ENCODE results near the gene RAB33A.

Gene RAB33A

GRCh38 chrX:130171446-130172126 is at the start of gene RAB33A:
Gene RAB33A (plus strand): TSS chrX:130171962. CDS start chrX:130172063, 101 bp downstream.
- DNase-seq: peak; percentile 23

DNA sequence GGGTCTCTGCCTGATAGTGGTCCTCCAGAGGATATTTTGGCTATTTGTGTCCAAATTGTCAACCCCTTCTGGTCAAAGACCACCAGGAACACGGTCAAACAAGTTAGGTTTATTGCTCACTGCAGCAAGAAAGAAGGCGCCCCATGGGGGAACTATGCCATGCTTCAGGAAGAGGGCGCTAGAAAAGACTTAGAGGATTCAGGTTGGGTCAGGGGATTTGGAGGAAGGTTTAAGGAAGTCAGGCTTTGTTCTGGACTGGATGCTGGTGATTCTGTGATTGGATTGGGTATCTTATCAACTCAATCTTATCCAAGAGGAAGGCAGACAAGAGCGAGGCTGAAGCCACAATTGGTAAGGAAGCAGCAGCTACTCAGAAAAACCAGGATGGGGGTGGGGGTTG is 47.2 kb upstream of the RAB33A start:
- no peak for DNase-seq

DNA sequence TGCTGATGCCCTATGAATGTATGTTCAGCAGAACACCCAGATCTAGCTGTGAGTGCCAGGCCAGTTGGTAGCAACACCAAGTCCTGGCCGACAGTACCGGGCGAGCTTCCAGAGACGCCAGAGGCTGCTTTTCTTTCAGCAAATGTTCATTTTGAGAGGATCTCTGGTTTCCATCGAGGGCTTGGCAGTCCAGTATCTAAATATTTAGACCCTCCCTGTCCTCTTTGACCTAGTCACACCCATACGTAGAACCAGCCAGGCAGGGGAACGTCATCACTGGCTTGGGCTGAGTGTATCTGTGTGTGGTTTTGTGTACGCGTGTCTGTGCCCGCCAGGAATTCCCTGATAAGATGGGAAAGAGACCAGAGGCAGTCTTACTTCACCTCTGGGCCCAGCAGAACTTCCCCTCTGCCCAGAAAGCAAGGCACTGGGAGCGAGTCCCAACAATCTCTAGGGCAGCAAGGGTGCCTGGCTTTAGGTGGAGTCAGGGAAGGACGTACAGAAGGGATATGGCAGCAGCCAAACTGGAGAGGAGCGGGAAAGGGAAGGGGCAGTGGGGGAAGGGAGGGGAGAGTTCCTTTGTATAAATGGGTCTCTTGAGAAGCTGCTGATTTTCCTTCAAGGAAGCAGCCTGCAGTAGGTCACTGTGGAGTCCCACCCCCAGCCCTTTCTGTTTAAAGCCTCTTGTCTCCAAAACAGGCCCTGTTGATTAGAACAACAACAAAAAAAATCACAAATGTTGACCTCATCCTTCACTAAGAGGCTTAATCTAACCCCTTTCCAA is 46.5 kb upstream of the RAB33A start:
- no peak for DNase-seq

DNA sequence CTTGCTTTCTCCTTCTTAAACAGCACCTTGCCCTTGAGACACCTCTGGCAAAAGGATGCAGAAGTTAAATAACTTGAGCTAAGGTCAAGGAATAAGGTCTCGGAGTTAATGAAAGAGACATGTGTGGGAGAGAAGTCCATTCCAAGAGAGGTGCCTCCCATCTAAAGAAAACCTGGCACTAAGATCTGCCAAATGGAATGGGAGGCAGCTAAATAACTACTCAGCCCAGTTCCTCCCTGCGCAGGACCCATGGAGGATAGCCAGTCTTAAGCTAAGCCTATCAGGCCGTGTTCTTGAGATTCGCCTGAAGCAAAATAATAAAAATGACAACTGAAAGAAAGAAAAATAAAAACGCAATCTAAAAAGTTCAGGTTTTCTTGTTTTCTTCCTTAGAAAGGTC is 40.8 kb upstream of the RAB33A start:
- no peak for DNase-seq

- no peak for DNase-seq
Measured at GRCh38 chrX:130136496-130136895, 35.3 kb upstream of the RAB33A start.

DNA sequence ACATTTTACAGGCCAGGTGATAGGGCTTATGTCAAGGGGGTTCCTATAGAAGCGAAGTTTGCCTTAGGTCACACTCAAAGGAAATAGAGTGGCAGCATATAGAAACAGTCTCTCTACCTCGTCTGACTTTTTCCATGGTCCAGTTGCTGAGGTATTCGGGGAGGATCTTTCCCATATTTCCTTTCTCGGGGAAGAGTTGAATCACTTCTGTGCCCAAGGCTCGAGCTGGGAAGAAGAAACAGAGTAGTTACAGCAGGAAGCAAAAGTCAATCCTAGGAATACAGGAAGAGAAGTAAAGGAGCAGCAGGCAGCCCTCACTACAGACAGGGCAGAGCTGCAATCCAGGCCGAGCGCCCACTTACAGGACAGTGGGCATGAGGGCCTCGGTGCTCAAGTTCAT is 34.8 kb upstream of the RAB33A start:
- no peak for DNase-seq

GRCh38 chrX:130139474-130140201 is 32.1 kb upstream of the RAB33A start:
- DNase-seq: no peak

GRCh38 chrX:130144509-130144908 is 27.3 kb upstream of the RAB33A start:
- DNase-seq: no peak

DNA sequence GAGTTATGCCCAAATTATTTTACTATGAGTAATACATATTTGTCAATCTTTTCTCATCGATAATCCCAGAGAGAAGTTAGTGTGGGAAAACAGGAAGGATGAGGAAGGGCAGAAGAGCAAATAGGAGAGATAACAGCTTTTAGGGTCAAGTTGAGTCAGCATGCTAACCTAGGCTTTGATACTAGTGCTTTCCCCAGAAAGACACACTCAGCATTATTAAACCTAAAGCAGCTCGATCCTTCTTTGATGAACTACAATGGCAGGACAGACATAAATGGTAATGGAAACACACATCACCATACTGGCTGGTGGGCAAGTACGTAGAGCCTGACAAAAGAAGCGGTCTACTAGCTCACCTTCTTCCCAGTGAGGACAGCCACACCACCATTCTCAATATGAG is 26.6 kb upstream of the RAB33A start:
- no peak for DNase-seq

DNA sequence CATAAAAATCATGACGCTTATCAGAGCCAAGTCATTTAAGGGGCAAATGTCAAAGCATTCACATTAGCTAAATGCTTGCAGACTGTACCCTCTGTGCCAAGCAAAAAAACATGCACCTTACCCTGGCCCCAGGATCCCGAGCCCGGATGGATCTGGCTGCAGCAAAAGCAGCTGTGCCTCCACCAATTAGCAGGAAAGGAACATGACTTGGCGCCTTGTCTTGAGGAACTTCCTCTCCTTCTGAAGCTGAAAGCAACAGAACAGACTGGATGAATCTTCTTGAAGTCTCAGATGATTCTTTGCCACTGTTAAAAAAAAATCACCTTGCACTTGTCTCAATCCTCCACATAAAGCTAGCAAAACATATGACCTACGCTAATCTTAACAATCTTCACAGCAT is 24.1 kb upstream of the RAB33A start:
- no peak for DNase-seq

DNA sequence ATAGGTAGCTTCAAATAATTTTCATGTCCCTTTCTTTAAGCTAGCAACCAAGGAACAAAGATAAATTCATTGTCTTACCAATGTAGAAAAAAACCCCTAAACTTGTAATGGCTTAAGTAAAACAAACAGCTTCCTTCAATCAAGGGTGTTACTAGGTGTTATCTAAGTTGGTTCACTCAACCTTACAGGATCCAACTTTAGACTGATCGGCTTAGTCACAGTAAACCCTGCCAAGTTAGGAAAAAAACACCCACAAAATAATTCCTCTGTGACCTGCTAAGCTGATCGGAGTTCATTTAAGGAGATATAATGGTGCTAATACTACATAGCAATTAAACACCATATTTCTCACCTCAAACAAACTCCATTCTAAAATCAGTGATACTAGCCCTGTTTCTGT is 16.2 kb upstream of the RAB33A start:
- no peak for DNase-seq

DNA sequence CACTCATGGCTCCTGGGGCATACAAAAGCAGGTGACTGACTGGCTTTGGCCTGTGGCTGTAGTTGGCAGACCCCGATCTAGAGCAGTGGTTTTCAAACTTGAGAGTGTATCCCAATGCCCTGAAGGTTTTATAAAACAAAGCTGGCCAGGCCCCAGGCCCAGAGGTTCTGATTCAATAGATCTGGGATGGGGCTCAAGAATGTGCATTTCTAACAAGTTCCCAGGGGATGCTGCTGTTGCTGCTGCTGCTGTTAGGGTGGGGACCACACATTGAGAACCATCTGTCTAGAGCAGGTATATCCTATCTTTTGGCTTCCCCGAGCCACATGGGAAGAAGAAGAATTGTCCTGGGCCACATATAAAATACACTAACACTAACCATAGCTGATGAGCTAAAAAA is 13.5 kb upstream of the RAB33A start:
- DNase-seq: no peak

GRCh38 chrX:130159776-130160175 is 12.0 kb upstream of the RAB33A start:
- DNase-seq: no peak

DNA sequence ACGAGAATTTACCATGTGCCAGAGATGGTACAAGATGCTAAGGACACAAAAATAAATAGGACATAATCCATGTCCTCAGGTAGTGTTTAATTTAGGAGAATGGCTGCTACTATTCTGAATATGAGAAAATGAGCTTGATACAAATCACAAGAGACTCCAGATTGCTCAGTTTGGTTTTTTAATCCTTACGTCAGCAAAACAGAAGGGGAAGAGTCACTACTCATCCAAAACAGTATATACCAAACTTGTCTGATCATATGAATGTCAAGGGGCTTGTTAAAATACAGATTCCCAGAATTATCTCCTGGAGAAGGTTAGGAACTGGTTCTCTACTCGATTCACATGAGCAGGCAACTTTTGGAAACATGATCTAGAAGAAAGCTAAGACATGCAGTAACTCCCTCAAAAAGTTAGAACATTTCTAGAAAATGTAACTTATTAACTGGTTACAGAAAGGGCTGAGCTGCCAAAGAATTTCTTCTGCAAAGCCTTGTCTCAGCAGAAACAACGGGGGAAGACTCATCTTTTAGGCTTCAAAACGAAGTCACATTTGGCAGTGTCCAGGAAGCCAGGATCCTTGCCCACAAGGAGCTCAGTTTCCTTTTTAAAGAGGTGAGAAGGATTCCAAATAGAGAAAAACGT is 9.5 kb upstream of the RAB33A start:
- DNase-seq: no peak

DNA sequence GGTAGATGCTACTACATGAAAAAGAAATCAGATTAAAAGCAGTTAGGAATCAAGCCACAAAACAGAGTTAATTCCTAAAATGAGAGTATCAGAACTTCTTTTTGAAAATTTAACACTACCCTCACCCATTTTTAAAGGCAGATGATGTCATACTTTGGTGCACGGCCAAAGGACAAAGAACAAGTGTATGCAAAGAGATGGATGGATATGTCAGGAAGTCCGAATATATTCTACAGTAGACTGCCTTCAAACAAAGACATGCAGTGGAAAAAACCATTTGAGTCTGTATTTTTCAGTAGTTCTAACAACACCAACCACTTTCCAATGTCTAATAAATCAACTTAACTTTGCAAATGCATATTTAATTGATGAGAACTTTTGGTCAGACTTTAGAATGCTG is 8.4 kb upstream of the RAB33A start:
- DNase-seq: no peak

- DNase-seq: no peak
Measured at GRCh38 chrX:130165181-130165702, 6.5 kb upstream of the RAB33A start.

GRCh38 chrX:130165703-130166502 is 5.9 kb upstream of the RAB33A start, which contains the start of gene AIFM1:
Gene AIFM1 (minus strand): TSS chrX:130165841. CDS start chrX:130165656, 185 bp downstream.
- peak; percentile 82 for DNase-seq

GRCh38 chrX:130166503-130166777 is 5.3 kb upstream of the RAB33A start:
- DNase-seq: no peak

GRCh38 chrX:130167040-130167439 is 4.7 kb upstream of the RAB33A start:
- DNase-seq: no peak

- DNase-seq: peak; percentile 55
Measured at GRCh38 chrX:130170752-130171445, 863 bp upstream of the RAB33A start.

- no peak for DNase-seq
Measured at GRCh38 chrX:130172127-130172845, 524 bp downstream of the RAB33A start.
